ENCODE data around the gene FRY.

- TF ChIP-seq FOXM1 (IDR thresholded peaks at IDR 0.05; ENCODE audit: borderline replicate concordance) (no peak), TARDBP (IDR thresholded peaks at IDR 0.05) (no peak), ZNF384 (IDR thresholded peaks at IDR 0.05) (no peak), LEF1 (IDR thresholded peaks at IDR 0.05; ENCODE audit: borderline replicate concordance) (no peak), SUZ12 (IDR thresholded peaks at IDR 0.05) (no peak)
Observed at GRCh38 chr13:32081591-32081990, 50.0 kb downstream of the FRY start.
